ENCODE data around the gene PKD1L1. TPM values are rescaled to one million over a fixed set of nuclear protein-coding genes. Genes with fewer than 3 reads are reported as not detected.
A peak's percentile ranks its signal among the peaks of the same experiment; 100 is the strongest.

Gene PKD1L1
- polyA plus RNA-seq, 1 of the 3 experiments (the other 2 are of a cell fraction), result 0.10 TPM

- Histone ChIP-seq H4K20me1 (ENCODE audit: insufficient read depth) (no peaks in the 10 kb centered on the region), H3K79me2 (ENCODE audit: insufficient read depth) (no peaks in the 10 kb centered on the region), H3K36me3 (replicated peaks in 1 of 2; ENCODE audit: control insufficient read depth in 1 of 2, insufficient read depth in 2 of 2, low read length in 1 of 2) (no peaks in the 10 kb centered on the region), H3K9me2 (no peaks in the 10 kb centered on the region), H3K27me3 (ENCODE audit: insufficient read depth) (peaks cover 21% of the 10 kb centered on the region; the same call in 1 of the 2 replicates), H3K4me1 (ENCODE audit: control insufficient read depth in 1 of 2, insufficient read depth in 2 of 2, low read depth in 1 of 2, low read length in 1 of 2) (no peaks in the 10 kb centered on the region), H3K4me3 (ENCODE audit: low read depth in 2 of 2, low read length in 1 of 2) (no peak overlapping the region), H2AFZ (ENCODE audit: low read depth) (no peak overlapping the region), H3K27ac (ENCODE audit: low read depth in 2 of 2, low read length in 1 of 2) (no peak overlapping the region), H3K9me3 (no peaks in the 10 kb centered on the region), H3K9ac (no peak overlapping the region), H3F3A (replicated peaks; ENCODE audit: insufficient read depth) (no peaks in the 10 kb centered on the region), H3K4me2 (no peak overlapping the region)
- WGBS (ENCODE audit: low lambda C conversion rate), result 66% methylated on average over 8 of the region's 9 CpGs
- CTCF ChIA-PET, result interaction anchor here (0.8 to 1.6 kb wide), 3 partner anchors 16 to 461 kb away, joined by 3 to 6 read pairs (median 4); no protein-coding TSS in a partner anchor
- DNase-seq, result no peak
- TF ChIP-seq GATA2 (CRISPR knock-in tag; IDR thresholded peaks at IDR 0.05) (no peak), POLR2AphosphoS5 (IDR thresholded peaks at IDR 0.05; ENCODE audit: low read depth, low read length) (no peak)
- POLR2A ChIA-PET, result no interaction called here
Measured at GRCh38 chr7:47896809-47897423, 51.4 kb downstream of the PKD1L1 start.

- H4K20me1 ChIP-seq (ENCODE audit: insufficient read depth), result no peaks in the 10 kb centered on the region
- H3F3A ChIP-seq (replicated peaks; ENCODE audit: insufficient read depth), result no peaks in the 10 kb centered on the region
- no peaks in the 10 kb centered on the region for H3K79me2 ChIP-seq (ENCODE audit: insufficient read depth)
- 64% methylated on average over 2 of the region's 2 CpGs for WGBS (ENCODE audit: low lambda C conversion rate)
- H3K9ac ChIP-seq, result no peak overlapping the region
- no peaks in the 10 kb centered on the region for H3K9me3 ChIP-seq
- H2AFZ ChIP-seq (ENCODE audit: low read depth), result peak overlapping the region; percentile 69; the same call in 1 of the 2 replicates
- H3K4me2 ChIP-seq, result no peak overlapping the region
- H3K9me2 ChIP-seq, result no peaks in the 10 kb centered on the region
- H3K36me3 ChIP-seq (replicated peaks in 1 of 2; ENCODE audit: control insufficient read depth in 1 of 2, insufficient read depth in 2 of 2, low read length in 1 of 2), result no peaks in the 10 kb centered on the region
- no peaks in the 10 kb centered on the region for H3K4me1 ChIP-seq (ENCODE audit: control insufficient read depth in 1 of 2, insufficient read depth in 2 of 2, low read depth in 1 of 2, low read length in 1 of 2)
- no peak for TF ChIP-seq NRF1 (IDR thresholded peaks at IDR 0.05; ENCODE audit: low read depth, low read length)
- TF ChIP-seq RXRA (IDR thresholded peaks at IDR 0.05; ENCODE audit: borderline replicate concordance, low read depth), result no peak
- no peak for TF ChIP-seq SMC3 (IDR thresholded peaks at IDR 0.05; ENCODE audit: low read depth, low read length)
- TF ChIP-seq, protein P1, sequence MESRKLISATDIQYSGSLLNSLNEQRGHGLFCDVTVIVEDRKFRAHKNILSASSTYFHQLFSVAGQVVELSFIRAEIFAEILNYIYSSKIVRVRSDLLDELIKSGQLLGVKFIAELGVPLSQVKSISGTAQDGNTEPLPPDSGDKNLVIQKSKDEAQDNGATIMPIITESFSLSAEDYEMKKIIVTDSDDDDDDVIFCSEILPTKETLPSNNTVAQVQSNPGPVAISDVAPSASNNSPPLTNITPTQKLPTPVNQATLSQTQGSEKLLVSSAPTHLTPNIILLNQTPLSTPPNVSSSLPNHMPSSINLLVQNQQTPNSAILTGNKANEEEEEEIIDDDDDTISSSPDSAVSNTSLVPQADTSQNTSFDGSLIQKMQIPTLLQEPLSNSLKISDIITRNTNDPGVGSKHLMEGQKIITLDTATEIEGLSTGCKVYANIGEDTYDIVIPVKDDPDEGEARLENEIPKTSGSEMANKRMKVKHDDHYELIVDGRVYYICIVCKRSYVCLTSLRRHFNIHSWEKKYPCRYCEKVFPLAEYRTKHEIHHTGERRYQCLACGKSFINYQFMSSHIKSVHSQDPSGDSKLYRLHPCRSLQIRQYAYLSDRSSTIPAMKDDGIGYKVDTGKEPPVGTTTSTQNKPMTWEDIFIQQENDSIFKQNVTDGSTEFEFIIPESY (IDR thresholded peaks at IDR 0.05; ENCODE audit: borderline replicate concordance, low read depth), result no peak
- TF ChIP-seq MEF2A (IDR thresholded peaks at IDR 0.05; ENCODE audit: borderline replicate concordance, low read depth), result no peak
- no peak for TF ChIP-seq POLR2AphosphoS5 (IDR thresholded peaks at IDR 0.05; ENCODE audit: low read depth, low read length)
- no peak for TF ChIP-seq FOXM1 (IDR thresholded peaks at IDR 0.05; ENCODE audit: low read depth)
- no peak for TF ChIP-seq TCF12 (IDR thresholded peaks at IDR 0.05)
- TF ChIP-seq TAF1 (IDR thresholded peaks at IDR 0.05; ENCODE audit: borderline replicate concordance, low read depth, low read length), result no peak
- TF ChIP-seq, protein P2, sequence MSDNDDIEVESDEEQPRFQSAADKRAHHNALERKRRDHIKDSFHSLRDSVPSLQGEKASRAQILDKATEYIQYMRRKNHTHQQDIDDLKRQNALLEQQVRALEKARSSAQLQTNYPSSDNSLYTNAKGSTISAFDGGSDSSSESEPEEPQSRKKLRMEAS (IDR thresholded peaks at IDR 0.05; ENCODE audit: low read depth), result no peak
- no peak for TF ChIP-seq NFIC (IDR thresholded peaks at IDR 0.05; ENCODE audit: borderline replicate concordance)
- TF ChIP-seq, protein P3, sequence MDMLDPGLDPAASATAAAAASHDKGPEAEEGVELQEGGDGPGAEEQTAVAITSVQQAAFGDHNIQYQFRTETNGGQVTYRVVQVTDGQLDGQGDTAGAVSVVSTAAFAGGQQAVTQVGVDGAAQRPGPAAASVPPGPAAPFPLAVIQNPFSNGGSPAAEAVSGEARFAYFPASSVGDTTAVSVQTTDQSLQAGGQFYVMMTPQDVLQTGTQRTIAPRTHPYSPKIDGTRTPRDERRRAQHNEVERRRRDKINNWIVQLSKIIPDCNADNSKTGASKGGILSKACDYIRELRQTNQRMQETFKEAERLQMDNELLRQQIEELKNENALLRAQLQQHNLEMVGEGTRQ (IDR thresholded peaks at IDR 0.05; ENCODE audit: borderline replicate concordance, low read depth, low read length), result no peak
- TF ChIP-seq USF1 (IDR thresholded peaks at IDR 0.05; ENCODE audit: borderline replicate concordance, low read depth), result no peak
- TF ChIP-seq MXI1 (IDR thresholded peaks at IDR 0.05; ENCODE audit: low read depth, low read length), result no peak
- no peak for TF ChIP-seq GATA2 (CRISPR knock-in tag; IDR thresholded peaks at IDR 0.05)
- no peak for TF ChIP-seq EZH2phosphoT487 (IDR thresholded peaks at IDR 0.05; ENCODE audit: borderline replicate concordance, low read depth)
- no peak for TF ChIP-seq CHD2 (IDR thresholded peaks at IDR 0.05; ENCODE audit: low read length, partially characterized antibody)
- no peak for TF ChIP-seq EP300 (IDR thresholded peaks at IDR 0.05; ENCODE audit: borderline replicate concordance in 1 of 2, low read depth in 1 of 2, low read length in 1 of 2)
- no peak for TF ChIP-seq YY1 (IDR thresholded peaks at IDR 0.05; ENCODE audit: low read depth)
- TF ChIP-seq FOSL2 (IDR thresholded peaks at IDR 0.05; ENCODE audit: borderline replicate concordance, low read depth), result no peak
- POLR2A ChIA-PET, result no interaction called here
- CTCF ChIA-PET, result interaction anchor here (1.5 kb wide), 1 partner anchor 50 kb away, joined by 4 read pairs; no protein-coding TSS in a partner anchor
- H3K27me3 ChIP-seq (ENCODE audit: insufficient read depth), result peaks cover 21% of the 10 kb centered on the region; the same call in 1 of the 2 replicates
- no peak overlapping the region for H3K27ac ChIP-seq (ENCODE audit: low read depth in 2 of 2, low read length in 1 of 2)
- no peak for DNase-seq
- H3K4me3 ChIP-seq (ENCODE audit: low read depth in 2 of 2, low read length in 1 of 2), result no peak overlapping the region
Measured at GRCh38 chr7:47895026-47895425, 53.2 kb downstream of the PKD1L1 start.

All from SK-N-SH (cell line).